T follicular helper cell (primary cell): ENCODE results near the gene POLA2.
"Not testable (repeated sequence)": the region's sequence is repeated elsewhere in the genome, so short reads cannot be mapped to it uniquely, and the experiment has no call there.

Source experiments
- DNase-seq: peaks from one replicate; pipeline ENCODE4 v3.0.0-alpha.2; 2020; ENCODE audit warnings: low read depth

The POLA2 gene

GRCh38 chr11:65242389-65242788 lies 19.4 kb upstream of the POLA2 start:
- DNase-seq, result no peak

- no peak for DNase-seq
These were observed 18.0 kb upstream of the POLA2 start for GRCh38 chr11:65243797-65244196.

- DNase-seq, result not testable (repeated sequence)
These were observed 16.7 kb upstream of the POLA2 start for GRCh38 chr11:65245046-65245445.

- no peak for DNase-seq
These were observed 15.3 kb upstream of the POLA2 start for GRCh38 chr11:65246506-65246905.

- not testable (repeated sequence) for DNase-seq
These were observed 13.5 kb upstream of the POLA2 start for GRCh38 chr11:65248184-65248710.

GRCh38 chr11:65251476-65251875 lies 10.3 kb upstream of the POLA2 start:
- DNase-seq, result no peak

- no peak for DNase-seq
These were observed 7.0 kb upstream of the POLA2 start for GRCh38 chr11:65254724-65255123.

- no peak for DNase-seq
These were observed 2.8 kb upstream of the POLA2 start for GRCh38 chr11:65258988-65259387.

- DNase-seq, result no peak
These were observed 1.5 kb upstream of the POLA2 start for GRCh38 chr11:65260302-65260701.

GRCh38 chr11:65260756-65261590 lies 789 bp upstream of the POLA2 start:
- no peak for DNase-seq

- DNase-seq, result peak; percentile 16
These were observed 569 bp downstream of the POLA2 start for GRCh38 chr11:65262381-65262680.

- no peak for DNase-seq
These were observed 1.0 kb downstream of the POLA2 start for GRCh38 chr11:65262776-65263175.

- DNase-seq, result not testable (repeated sequence)
These were observed 3.0 kb downstream of the POLA2 start for GRCh38 chr11:65264747-65265146.

GRCh38 chr11:65266210-65266609 lies 4.4 kb downstream of the POLA2 start:
- DNase-seq, result no peak

GRCh38 chr11:65274735-65275682 lies 13.2 kb downstream of the POLA2 start:
- DNase-seq, result peak; percentile 20

GRCh38 chr11:65275906-65276305 lies 14.1 kb downstream of the POLA2 start:
- no peak for DNase-seq

- no peak for DNase-seq
These were observed 16.0 kb downstream of the POLA2 start for GRCh38 chr11:65277631-65278277.

GRCh38 chr11:65278356-65278755 lies 16.6 kb downstream of the POLA2 start:
- DNase-seq, result no peak

- DNase-seq, result no peak
These were observed 17.5 kb downstream of the POLA2 start for GRCh38 chr11:65279279-65279678.

GRCh38 chr11:65279741-65280440 lies 18.1 kb downstream of the POLA2 start:
- peak; percentile 17 for DNase-seq

GRCh38 chr11:65280646-65281045 lies 18.9 kb downstream of the POLA2 start:
- DNase-seq, result no peak

GRCh38 chr11:65286686-65287085 lies 24.9 kb downstream of the POLA2 start:
- DNase-seq, result no peak
